HL-60 (cell line): ENCODE results near the gene TCHP.
"Not testable (repeated sequence)": the region's sequence is repeated elsewhere in the genome, so short reads cannot be mapped to it uniquely, and the experiment has no call there.

Experiments used
- DNase-seq, 2 experiments: peaks; one replicate each; pipeline ENCODE4 v3.0.0-alpha.2; 2010 to 2020; ENCODE audit warnings: low read depth in 1 of 2, low spot score in 1 of 2
- H3K27ac ChIP-seq: fragments of 250-450 bp; sonication (Bioruptor Pico); replicated peaks from 2 replicates; pipeline ENCODE4 v1.5.1; 2020; ENCODE audit warnings: mild to moderate bottlenecking, moderate library complexity
- H3K27me3 ChIP-seq: fragments of 250-450 bp; sonication (Bioruptor Pico); 2 replicates; pipeline ENCODE4 v1.5.1; 2021; ENCODE audit warnings: mild to moderate bottlenecking, moderate library complexity; ENCODE audit not compliant: insufficient read depth, poor library complexity, severe bottlenecking
- H3K4me3 ChIP-seq: replicated peaks from 2 replicates; pipeline ENCODE4 v1.5.1; 2011; ENCODE audit warnings: mild to moderate bottlenecking, control low read depth, low read length; ENCODE audit not compliant: insufficient read depth
- CTCF ChIP-seq: IDR thresholded peaks from one replicate; pipeline ENCODE4 v1.5.1; 2011; ENCODE audit warnings: low read length, control low read depth, inconsistent platforms; ENCODE audit not compliant: insufficient read depth
- GABPA ChIP-seq: IDR thresholded peaks from 2 replicates; pipeline ENCODE4 v1.6.1; 2012; ENCODE audit warnings: low read depth
- POLR2AphosphoS5 ChIP-seq: IDR thresholded peaks from 2 replicates; pipeline ENCODE4 v1.6.1; 2012; ENCODE audit warnings: low read depth
- REST ChIP-seq: IDR thresholded peaks from 2 replicates; pipeline ENCODE4 v1.6.1; 2012; ENCODE audit warnings: low read depth; ENCODE audit not compliant: insufficient replicate concordance
- SPI1 ChIP-seq: IDR thresholded peaks from 2 replicates; pipeline ENCODE4 v1.6.1; 2012; ENCODE audit warnings: low read depth, mild to moderate bottlenecking, borderline replicate concordance
- long read RNA-seq: library from polyadenylated mRNA; unstranded; transcript quantifications from one replicate; pipeline ENCODE4 v2.0.0, GENCODE V29; 2020

TCHP gene
- long read RNA-seq, transcript TCHP-202 (13 exons, 3,090 nt), result major isoform, 94 of 129 reads
- long read RNA-seq, partial matches to known transcripts, result 15 of 129 reads
- long read RNA-seq, other reads (novel, unspliced or antisense), result 18 of 129 reads

GRCh38 chr12:109899783-109900751, at the start of gene TCHP:
TSS of gene TCHP (plus strand) at chr12:109900274. CDS start at chr12:109903027, 2,753 bp downstream.
- Histone ChIP-seq H3K4me3 (peak within 1 kb of the TSS; percentile 77), H3K27me3 (no peaks in the 10 kb centered on the region), H3K27ac (peak within 1 kb of the TSS; percentile 81)
- TF ChIP-seq SPI1 (no peak; the same call in 1 of the 2 replicates), GABPA (0 out of 2 replicates have a peak, but pooled peaks have one; percentile 23), POLR2AphosphoS5 (peak; percentile 74), CTCF (peak; percentile 35), REST (peak; percentile 6)
- peak; percentile 90 to 91 for DNase-seq

DNA sequence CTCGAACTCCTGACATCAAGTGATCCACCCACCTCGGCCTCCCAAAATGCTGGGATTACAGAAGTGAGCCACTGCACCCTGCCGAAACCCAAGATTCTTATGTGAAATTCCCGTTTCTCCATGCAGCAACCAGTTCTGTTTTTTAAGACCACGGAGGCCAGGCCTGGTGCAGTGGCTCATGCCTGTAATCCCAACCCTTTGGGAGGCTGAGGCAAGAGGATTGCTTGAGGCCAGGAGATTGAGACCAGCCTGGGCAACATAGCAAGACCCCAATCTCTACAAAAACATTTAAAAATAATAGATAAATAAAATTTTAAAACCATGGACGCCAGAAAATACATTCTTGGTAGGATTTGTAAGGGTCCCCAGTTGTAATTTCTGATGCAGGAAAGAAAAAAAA, 49.6 kb upstream of the TCHP start:
- not testable (repeated sequence) for H3K27ac ChIP-seq, H3K27me3 ChIP-seq, DNase-seq, H3K4me3 ChIP-seq

DNA sequence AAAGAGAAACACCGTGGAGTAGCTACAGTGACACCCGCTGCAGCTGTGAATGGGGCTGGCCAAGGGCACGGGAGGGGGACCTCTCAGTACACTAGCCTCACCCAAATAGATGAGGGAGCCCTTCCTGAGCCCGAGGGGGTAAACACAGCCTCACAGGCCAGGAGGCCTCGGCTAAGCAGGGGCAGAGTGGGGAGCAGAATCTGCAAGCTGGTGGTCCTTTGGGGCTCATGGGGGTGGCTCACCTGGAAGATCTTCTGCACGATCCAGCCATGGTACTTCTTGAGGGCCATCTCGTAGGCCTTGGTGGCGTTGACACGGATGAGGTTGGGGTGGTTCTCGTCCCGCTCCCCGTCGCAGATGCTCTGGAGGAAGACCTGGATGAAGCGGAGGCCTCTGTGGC, 44.7 kb upstream of the TCHP start:
- TF ChIP-seq REST, result no peak
- TF ChIP-seq POLR2AphosphoS5, result no peak
- TF ChIP-seq CTCF, result no peak
- TF ChIP-seq SPI1, result no peak
- TF ChIP-seq GABPA, result no peak
- no peaks in the 10 kb centered on the region for H3K27me3 ChIP-seq
- H3K27ac ChIP-seq, result no peak overlapping the region
- no peak for DNase-seq
- no peak overlapping the region for H3K4me3 ChIP-seq

DNA sequence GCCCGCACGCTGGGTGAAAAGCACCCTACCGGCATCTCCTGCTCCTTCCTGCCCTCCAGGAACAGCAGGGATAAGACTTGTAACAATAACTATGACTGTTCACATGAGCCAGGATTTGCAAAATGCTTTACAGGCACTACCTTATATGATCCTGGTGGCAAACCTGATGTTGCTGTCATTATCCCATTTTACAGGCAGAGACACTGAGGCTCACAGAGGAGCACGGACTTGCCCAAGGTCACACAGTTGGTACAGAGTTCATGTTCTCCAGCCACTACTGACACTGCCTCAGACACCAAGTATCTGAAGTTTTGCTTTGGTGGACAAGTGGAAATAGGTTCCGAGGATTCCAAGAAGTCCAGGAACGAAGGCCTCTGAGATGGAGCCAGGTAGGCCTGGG, 42.4 kb upstream of the TCHP start:
- no peak for DNase-seq
- H3K27ac ChIP-seq, result no peak overlapping the region
- TF ChIP-seq POLR2AphosphoS5 (no peak), REST (no peak), SPI1 (no peak), GABPA (no peak), CTCF (no peak)
- no peak overlapping the region for H3K4me3 ChIP-seq
- H3K27me3 ChIP-seq, result no peaks in the 10 kb centered on the region
